ENCODE results near the gene TMEM239. TPM values are rescaled to one million over a fixed set of nuclear protein-coding genes. Genes with fewer than 3 reads are reported as not detected.

TMEM239 gene
- total RNA-seq, 1 donor from 2014 or later, result not detected

GRCh38 chr20:2846698-2847097 is 30.5 kb downstream of the TMEM239 start:
- H3K27ac Mint-ChIP-seq (ENCODE audit: unreplicated experiment), result no peak overlapping the region
- no peak for TF ChIP-seq CTCF (IDR thresholded peaks at IDR 0.05)
- no peak overlapping the region for H3K4me3 Mint-ChIP-seq (ENCODE audit: unreplicated experiment)
- no peaks in the 10 kb centered on the region for H3K27me3 Mint-ChIP-seq (ENCODE audit: low read depth)
- DNase-seq (ENCODE audit: low spot score), result no peak
- peaks cover under 1% of the 10 kb centered on the region for H3K4me1 Mint-ChIP-seq (ENCODE audit: low read depth)
- H3K36me3 Mint-ChIP-seq (ENCODE audit: low read depth), result peaks cover 3% of the 10 kb centered on the region
- H3K9me3 Mint-ChIP-seq (ENCODE audit: low read depth), result no peaks in the 10 kb centered on the region

- peaks cover 3% of the 10 kb centered on the region for H3K36me3 Mint-ChIP-seq (ENCODE audit: low read depth)
- no peak overlapping the region for H3K27ac Mint-ChIP-seq (ENCODE audit: unreplicated experiment)
- H3K9me3 Mint-ChIP-seq (ENCODE audit: low read depth), result no peaks in the 10 kb centered on the region
- H3K27me3 Mint-ChIP-seq (ENCODE audit: low read depth), result no peaks in the 10 kb centered on the region
- no peak for DNase-seq (ENCODE audit: low spot score)
- TF ChIP-seq CTCF (IDR thresholded peaks at IDR 0.05), result no peak
- no peak overlapping the region for H3K4me3 Mint-ChIP-seq (ENCODE audit: unreplicated experiment)
- H3K4me1 Mint-ChIP-seq (ENCODE audit: low read depth), result peaks cover 6% of the 10 kb centered on the region
Observed at GRCh38 chr20:2847802-2848201, 31.6 kb downstream of the TMEM239 start.

- Mint-ChIP-seq H3K4me1 (ENCODE audit: low read depth) (peaks cover 6% of the 10 kb centered on the region), H3K27ac (ENCODE audit: unreplicated experiment) (no peak overlapping the region), H3K27me3 (ENCODE audit: low read depth) (no peaks in the 10 kb centered on the region), H3K9me3 (ENCODE audit: low read depth) (no peaks in the 10 kb centered on the region), H3K36me3 (ENCODE audit: low read depth) (peaks cover 1% of the 10 kb centered on the region), H3K4me3 (ENCODE audit: unreplicated experiment) (no peak overlapping the region)
- no peak for DNase-seq (ENCODE audit: low spot score)
- no peak for TF ChIP-seq CTCF (IDR thresholded peaks at IDR 0.05)
Observed at GRCh38 chr20:2849529-2849928, 33.4 kb downstream of the TMEM239 start.

- Mint-ChIP-seq H3K4me3 (ENCODE audit: unreplicated experiment) (no peak overlapping the region), H3K9me3 (ENCODE audit: low read depth) (no peaks in the 10 kb centered on the region), H3K36me3 (ENCODE audit: low read depth) (no peaks in the 10 kb centered on the region), H3K27ac (ENCODE audit: unreplicated experiment) (no peak overlapping the region), H3K4me1 (ENCODE audit: low read depth) (peaks cover 6% of the 10 kb centered on the region), H3K27me3 (ENCODE audit: low read depth) (no peaks in the 10 kb centered on the region)
- TF ChIP-seq CTCF (IDR thresholded peaks at IDR 0.05), result no peak
- DNase-seq (ENCODE audit: low spot score), result peak; percentile 47
Observed at GRCh38 chr20:2851086-2851485, 34.9 kb downstream of the TMEM239 start.

- H3K4me1 Mint-ChIP-seq (ENCODE audit: low read depth), result no peaks in the 10 kb centered on the region
- H3K27ac Mint-ChIP-seq (ENCODE audit: unreplicated experiment), result no peak overlapping the region
- no peak for TF ChIP-seq CTCF (IDR thresholded peaks at IDR 0.05)
- no peaks in the 10 kb centered on the region for H3K9me3 Mint-ChIP-seq (ENCODE audit: low read depth)
- DNase-seq (ENCODE audit: low spot score), result no peak
- no peak overlapping the region for H3K4me3 Mint-ChIP-seq (ENCODE audit: unreplicated experiment)
- H3K27me3 Mint-ChIP-seq (ENCODE audit: low read depth), result no peaks in the 10 kb centered on the region
- H3K36me3 Mint-ChIP-seq (ENCODE audit: low read depth), result peaks cover 9% of the 10 kb centered on the region
Observed at GRCh38 chr20:2858591-2858990, 42.4 kb downstream of the TMEM239 start.
